K562 (cell line): ENCODE measurements around the gene CFAP157. TPM values are rescaled to one million over a fixed set of nuclear protein-coding genes. Genes with fewer than 3 reads are reported as not detected.

Source experiments
- BACH1 ChIP-seq: fragments of 200-800 bp; sonication (Bioruptor generic); IDR thresholded peaks from 2 replicates; pipeline ENCODE4 v1.6.1; 2016; ENCODE audit warnings: missing genetic modification characterization, missing compliant biosample characterization
- CBFA2T2 ChIP-seq: fragments of 450-650 bp; conservative IDR thresholded peaks from 2 replicates; pipeline ENCODE4 v1.6.1; 2017; ENCODE audit warnings: mild to moderate bottlenecking
- CEBPB ChIP-seq: fragments of 450-650 bp; IDR thresholded peaks from 2 replicates; pipeline ENCODE4 v1.6.1; 2016; ENCODE audit warnings: missing genetic modification characterization, missing compliant biosample characterization
- CTBP1 ChIP-seq: fragments of 450-650 bp; IDR thresholded peaks from 2 replicates; pipeline ENCODE4 v1.6.1; 2016; ENCODE audit warnings: borderline replicate concordance
- FOXK1 ChIP-seq: sonication (generic); formaldehyde crosslinking; IDR thresholded peaks from 2 replicates; pipeline ENCODE4 v1.8.0; 2022; ENCODE audit warnings: missing genetic modification reagents, mild to moderate bottlenecking, borderline replicate concordance
- HOXB6 ChIP-seq: fragments of 250-450 bp; sonication (Bioruptor Pico); IDR thresholded peaks from 2 replicates; pipeline ENCODE4 v1.5.1; 2022; ENCODE audit warnings: mild to moderate bottlenecking, borderline replicate concordance
- ILF3 ChIP-seq: fragments of 450-650 bp; IDR thresholded peaks from 2 replicates; pipeline ENCODE4 v1.6.1; 2018; ENCODE audit warnings: antibody characterized with exemption, mild to moderate bottlenecking, moderate library complexity, borderline replicate concordance
- JUND ChIP-seq, 2 experiments: IDR thresholded peaks; 2 replicates in 1 of 2; 3 replicates in 1 of 2; pipeline ENCODE4 v1.6.1; 2011; ENCODE audit warnings: borderline replicate concordance in 2 of 2, low read depth in 2 of 2, low read length in 2 of 2, improper control_type of control experiment in 1 of 2, missing biosample characterization in 1 of 2, missing genetic modification characterization in 1 of 2, missing genetic modification reagents in 1 of 2
- MIER1 ChIP-seq: fragments of 450-650 bp; IDR thresholded peaks from 2 replicates; pipeline ENCODE4 v1.6.1; 2016; ENCODE audit warnings: antibody characterized with exemption, mild to moderate bottlenecking, low read depth
- NCOA6 ChIP-seq: fragments of 450-650 bp; IDR thresholded peaks from 2 replicates; pipeline ENCODE4 v1.6.1; 2017; ENCODE audit warnings: mild to moderate bottlenecking
- POLR2B ChIP-seq: fragments of 450-650 bp; IDR thresholded peaks from 2 replicates; pipeline ENCODE4 v1.6.1; 2018; ENCODE audit warnings: low read depth; ENCODE audit not compliant: partially characterized antibody
- SLC30A9 ChIP-seq: fragments of 250-450 bp; sonication (Bioruptor Pico); IDR thresholded peaks from 2 replicates; pipeline ENCODE4 v1.8.0; 2022; ENCODE audit warnings: mild to moderate bottlenecking, moderate library complexity
- SP1 ChIP-seq: sonication (generic); formaldehyde crosslinking; IDR thresholded peaks from 2 replicates; pipeline ENCODE4 v1.8.1; 2022; ENCODE audit warnings: mild to moderate bottlenecking, missing genetic modification reagents
- TGIF2 ChIP-seq: sonication (generic); formaldehyde crosslinking; IDR thresholded peaks from 2 replicates; pipeline ENCODE4 v1.8.1; 2022; ENCODE audit warnings: mild to moderate bottlenecking, missing genetic modification reagents, moderate library complexity
- TRIM24 ChIP-seq, 2 experiments: fragments of 450-650 bp; IDR thresholded peaks; 2 replicates each; pipeline ENCODE4 v1.6.1; 2016
- ZNF134 ChIP-seq: fragments of 250-450 bp; sonication (Bioruptor Pico); conservative IDR thresholded peaks from 2 replicates; pipeline ENCODE4 v1.4.0; 2020
- ZNF143 ChIP-seq: sonication (generic); formaldehyde crosslinking; IDR thresholded peaks from 2 replicates; pipeline ENCODE4 v1.9.0; 2022; ENCODE audit warnings: mild to moderate bottlenecking, missing genetic modification reagents
- ZNF239 ChIP-seq: fragments of 250-450 bp; sonication (Bioruptor Pico); IDR thresholded peaks from 2 replicates; pipeline ENCODE4 v1.4.0; 2020; ENCODE audit warnings: mild to moderate bottlenecking
- ZNF551 ChIP-seq: fragments of 250-450 bp; sonication (Bioruptor Pico); IDR thresholded peaks from 2 replicates; pipeline ENCODE4 v1.5.0; 2021; ENCODE audit warnings: mild to moderate bottlenecking, moderate library complexity
- ZNF583 ChIP-seq: fragments of 250-450 bp; sonication (Bioruptor Pico); IDR thresholded peaks from 2 replicates; pipeline ENCODE4 v1.4.0; 2020
- polyA plus RNA-seq, 8 experiments: library from polyadenylated mRNA; depleted of rRNA in 4 of 8; stranded (reverse) in 5 of 8; unstranded in 3 of 8; fragments of >200 nt; fragmentation: Nextera tagmentation in 2 of 8; fragmentation: Illumina TruSeq in 1 of 8; extraction: Ambion mirVana in 2 of 8; extraction: Trizol in 1 of 8; gene quantifications; 2 replicates each; pipeline versions ENCODE4 v1.2.1 to v1.2.3, GENCODE V29; 2011 to 2014; ENCODE audit warnings: inconsistent platforms in 1 of 8, missing spikeins in 1 of 8
- total RNA-seq, 7 experiments: library from RNA; depleted of rRNA in 6 of 7; stranded (reverse); fragments of >200 nt in 6 of 7; fragmentation: Illumina TruSeq in 2 of 7; extraction: Trizol in 2 of 7; gene quantifications; 2 replicates each; pipeline versions ENCODE4 v1.2.1 to v1.2.3, GENCODE V29; 2011 to 2021; ENCODE audit warnings: low replicate concordance in 1 of 7
- TF ChIP-seq, protein P1 (sequence below), 3 experiments: fragments of 200-800 bp in 1 of 3; fragments of 250-450 bp in 1 of 3; fragments of 450-650 bp in 1 of 3; sonication (Bioruptor Pico) in 1 of 3; sonication (Bioruptor generic) in 1 of 3; formaldehyde crosslinking in 1 of 3; IDR thresholded peaks; 2 replicates each; pipeline versions ENCODE4 v1.6.1 to v1.8.0; 2016 to 2022; ENCODE audit warnings: mild to moderate bottlenecking in 2 of 3, missing genetic modification characterization in 2 of 3, missing compliant biosample characterization in 1 of 3, moderate library complexity in 1 of 3
- TF ChIP-seq, protein P2 (sequence below): fragments of 450-650 bp; IDR thresholded peaks from 2 replicates; pipeline ENCODE4 v1.6.1; 2016

The CFAP157 gene
- total and polyA plus RNA-seq, 9 of the 15 experiments (the other 6 are each of a cell fraction or from before 2014, with no cell fraction given): 0.03 TPM; not detected in 8

DNA sequence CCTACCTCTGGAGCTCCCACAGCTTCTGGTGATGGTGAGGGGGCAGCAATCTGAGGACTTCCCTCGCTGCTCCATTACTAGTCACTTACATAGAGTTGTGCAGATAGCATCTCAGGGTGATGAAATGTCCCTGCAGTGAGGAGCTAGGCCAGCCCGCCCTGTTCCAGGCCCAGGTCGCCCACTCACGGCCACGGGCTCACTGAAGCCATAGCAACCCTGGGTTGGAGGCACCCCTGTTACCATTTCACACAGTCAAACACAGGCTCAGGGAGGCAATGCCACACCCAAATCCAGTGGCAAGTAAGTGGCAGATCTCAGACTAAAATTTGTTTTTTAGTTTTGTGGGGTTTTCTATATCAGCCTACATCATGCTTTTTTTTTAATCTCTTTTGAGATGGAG lies 52.1 kb downstream of the CFAP157 start (continued):
- TF ChIP-seq HOXB6 (CRISPR knock-in tag): no peak
- TF ChIP-seq TRIM24 (IDR thresholded peaks at IDR 0.05): peak in 1 of 2 experiments; percentile 32; a peak in 1 of 4 replicates
- no peak for TF ChIP-seq MIER1
- no peak for TF ChIP-seq TGIF2 (CRISPR knock-in tag)
- TF ChIP-seq ILF3: no peak
- peak; percentile 87 for TF ChIP-seq CEBPB (tag)
- no peak for TF ChIP-seq CBFA2T2
- TF ChIP-seq ZNF551 (CRISPR knock-in tag): no peak
- TF ChIP-seq, protein P1, sequence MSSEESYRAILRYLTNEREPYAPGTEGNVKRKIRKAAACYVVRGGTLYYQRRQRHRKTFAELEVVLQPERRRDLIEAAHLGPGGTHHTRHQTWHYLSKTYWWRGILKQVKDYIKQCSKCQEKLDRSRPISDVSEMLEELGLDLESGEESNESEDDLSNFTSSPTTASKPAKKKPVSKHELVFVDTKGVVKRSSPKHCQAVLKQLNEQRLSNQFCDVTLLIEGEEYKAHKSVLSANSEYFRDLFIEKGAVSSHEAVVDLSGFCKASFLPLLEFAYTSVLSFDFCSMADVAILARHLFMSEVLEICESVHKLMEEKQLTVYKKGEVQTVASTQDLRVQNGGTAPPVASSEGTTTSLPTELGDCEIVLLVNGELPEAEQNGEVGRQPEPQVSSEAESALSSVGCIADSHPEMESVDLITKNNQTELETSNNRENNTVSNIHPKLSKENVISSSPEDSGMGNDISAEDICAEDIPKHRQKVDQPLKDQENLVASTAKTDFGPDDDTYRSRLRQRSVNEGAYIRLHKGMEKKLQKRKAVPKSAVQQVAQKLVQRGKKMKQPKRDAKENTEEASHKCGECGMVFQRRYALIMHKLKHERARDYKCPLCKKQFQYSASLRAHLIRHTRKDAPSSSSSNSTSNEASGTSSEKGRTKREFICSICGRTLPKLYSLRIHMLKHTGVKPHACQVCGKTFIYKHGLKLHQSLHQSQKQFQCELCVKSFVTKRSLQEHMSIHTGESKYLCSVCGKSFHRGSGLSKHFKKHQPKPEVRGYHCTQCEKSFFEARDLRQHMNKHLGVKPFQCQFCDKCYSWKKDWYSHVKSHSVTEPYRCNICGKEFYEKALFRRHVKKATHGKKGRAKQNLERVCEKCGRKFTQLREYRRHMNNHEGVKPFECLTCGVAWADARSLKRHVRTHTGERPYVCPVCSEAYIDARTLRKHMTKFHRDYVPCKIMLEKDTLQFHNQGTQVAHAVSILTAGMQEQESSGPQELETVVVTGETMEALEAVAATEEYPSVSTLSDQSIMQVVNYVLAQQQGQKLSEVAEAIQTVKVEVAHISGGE (CRISPR knock-in tag; IDR thresholded peaks at IDR 0.05): no peak
- no peak for TF ChIP-seq ZNF134 (CRISPR knock-in tag)
- peak; percentile 30; the same call in 1 of the 2 replicates for TF ChIP-seq BACH1
- TF ChIP-seq JUND (IDR thresholded peaks at IDR 0.05; ENCODE audit: borderline replicate concordance, low read depth, low read length): peak; percentile 74
- peak; percentile 51; the same call in 1 of the 3 replicates for TF ChIP-seq JUND (tag; IDR thresholded peaks at IDR 0.05; ENCODE audit: borderline replicate concordance, low read depth, low read length)
- TF ChIP-seq SP1: no peak
- no peak for TF ChIP-seq POLR2B
- TF ChIP-seq ZNF583 (CRISPR knock-in tag): no peak
- no peak for TF ChIP-seq NCOA6
- no peak for TF ChIP-seq FOXK1 (CRISPR knock-in tag)
- TF ChIP-seq SLC30A9 (CRISPR knock-in tag): no peak
- TF ChIP-seq, protein P2, sequence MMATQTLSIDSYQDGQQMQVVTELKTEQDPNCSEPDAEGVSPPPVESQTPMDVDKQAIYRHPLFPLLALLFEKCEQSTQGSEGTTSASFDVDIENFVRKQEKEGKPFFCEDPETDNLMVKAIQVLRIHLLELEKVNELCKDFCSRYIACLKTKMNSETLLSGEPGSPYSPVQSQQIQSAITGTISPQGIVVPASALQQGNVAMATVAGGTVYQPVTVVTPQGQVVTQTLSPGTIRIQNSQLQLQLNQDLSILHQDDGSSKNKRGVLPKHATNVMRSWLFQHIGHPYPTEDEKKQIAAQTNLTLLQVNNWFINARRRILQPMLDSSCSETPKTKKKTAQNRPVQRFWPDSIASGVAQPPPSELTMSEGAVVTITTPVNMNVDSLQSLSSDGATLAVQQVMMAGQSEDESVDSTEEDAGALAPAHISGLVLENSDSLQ: no peak
- TF ChIP-seq ZNF143 (CRISPR knock-in tag): no peak
- TF ChIP-seq CTBP1: peak; percentile 87
- no peak for TF ChIP-seq ZNF239 (CRISPR knock-in tag)
